GM18951 (cell line): ENCODE results near the gene TACR1.
"Not testable (repeated sequence)": the region's sequence is repeated elsewhere in the genome, so short reads cannot be mapped to it uniquely, and the experiment has no call there.

Source experiments
- POLR2A ChIP-seq: IDR thresholded peaks from 4 replicates; pipeline ENCODE4 v1.6.1; 2011; ENCODE audit warnings: mild to moderate bottlenecking; ENCODE audit not compliant: insufficient read length, insufficient read depth; ENCODE audit errors: extremely low read depth
- in situ Hi-C: fragments of 300-500 bp; cut with MboI; formaldehyde crosslinking; loops from one replicate; pipeline ENCODE4 v1.12.0; 2022; ENCODE audit warnings: low sequenced_read_pairs, mixed read lengths, inconsistent platforms; ENCODE audit not compliant: unreplicated experiment

TACR1 gene

DNA sequence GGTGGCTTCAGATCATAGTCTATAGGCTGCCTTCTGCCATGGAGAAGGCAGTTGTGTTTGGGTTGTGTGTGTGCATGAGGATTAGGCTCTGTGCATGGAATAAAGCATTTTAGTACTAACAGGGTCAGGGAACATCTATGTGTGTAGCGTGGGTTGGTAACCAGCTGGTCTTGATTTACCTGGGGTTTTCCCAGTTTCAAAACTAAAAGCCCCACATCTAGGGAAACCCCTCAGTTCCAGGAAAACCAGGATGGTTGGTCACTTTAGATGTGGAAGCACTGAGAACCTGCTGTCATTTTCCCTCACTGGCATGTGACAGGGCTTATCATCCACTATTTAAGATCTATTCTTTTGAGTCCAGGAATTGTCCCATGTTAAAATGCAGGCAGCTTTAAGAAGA, 124.6 kb downstream of the TACR1 start:
- in situ Hi-C loops = no loop called here
- no peak for TF ChIP-seq POLR2A

DNA sequence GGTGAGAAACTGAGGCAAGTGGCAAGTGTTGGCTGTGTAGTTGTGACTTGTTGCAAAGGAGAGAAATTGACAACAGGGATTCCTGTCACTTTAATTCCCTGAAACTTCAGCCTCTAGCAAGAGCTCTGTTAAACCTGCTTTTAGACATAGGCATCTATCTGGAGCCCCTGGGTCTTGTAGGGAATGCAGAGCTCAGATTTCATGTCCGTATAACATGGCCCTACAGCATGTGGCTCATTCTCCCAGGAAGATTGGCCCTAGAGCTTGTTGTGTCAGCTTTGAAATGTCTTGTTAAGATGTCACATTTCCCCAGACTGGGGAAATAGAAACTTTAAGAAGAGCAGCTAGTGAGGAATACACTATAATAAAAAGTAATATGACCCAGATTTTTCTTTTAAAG, 125.1 kb downstream of the TACR1 start:
- in situ Hi-C loops = no loop called here

GRCh38 chr2:75071766-75072165, 127.6 kb downstream of the TACR1 start:
- in situ Hi-C loops = no loop called here
- no peak for TF ChIP-seq POLR2A

More for the DNA sequence above, 125.1 kb downstream of the TACR1 start:
- TF ChIP-seq POLR2A = no peak

GRCh38 chr2:75068546-75068945, 130.8 kb downstream of the TACR1 start:
- in situ Hi-C loops = loop anchor here (10.0 kb wide), 1 partner anchor 546 kb away; no protein-coding TSS in a partner anchor
- no peak for TF ChIP-seq POLR2A

DNA sequence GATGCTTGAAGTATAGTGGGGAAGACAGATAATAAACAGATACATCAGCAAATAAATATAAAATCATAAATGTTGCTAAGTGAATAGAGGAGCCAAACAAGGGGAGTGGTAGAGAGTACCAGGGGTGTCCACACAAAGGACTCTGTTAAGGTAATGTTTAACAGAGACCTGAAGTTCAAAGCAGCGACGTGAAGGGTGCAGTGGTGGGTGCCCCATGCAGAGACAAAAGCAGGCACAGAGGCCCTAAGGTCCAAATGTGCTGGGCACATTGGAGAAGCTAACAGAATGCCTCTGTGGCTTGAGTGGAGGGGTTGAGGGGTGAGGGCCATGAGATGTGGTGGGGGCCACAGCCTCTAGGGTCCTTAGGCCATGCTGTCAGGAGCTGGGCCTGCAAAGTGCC, 131.8 kb downstream of the TACR1 start:
- no peak for TF ChIP-seq POLR2A
- in situ Hi-C loops = loop anchor here (10.0 kb wide), 1 partner anchor 547 kb away; no protein-coding TSS in a partner anchor

- in situ Hi-C loops = loop anchor here (10.0 kb wide), 1 partner anchor 548 kb away; no protein-coding TSS in a partner anchor
- no peak for TF ChIP-seq POLR2A
Measured at GRCh38 chr2:75066121-75066902, 133.0 kb downstream of the TACR1 start.

DNA sequence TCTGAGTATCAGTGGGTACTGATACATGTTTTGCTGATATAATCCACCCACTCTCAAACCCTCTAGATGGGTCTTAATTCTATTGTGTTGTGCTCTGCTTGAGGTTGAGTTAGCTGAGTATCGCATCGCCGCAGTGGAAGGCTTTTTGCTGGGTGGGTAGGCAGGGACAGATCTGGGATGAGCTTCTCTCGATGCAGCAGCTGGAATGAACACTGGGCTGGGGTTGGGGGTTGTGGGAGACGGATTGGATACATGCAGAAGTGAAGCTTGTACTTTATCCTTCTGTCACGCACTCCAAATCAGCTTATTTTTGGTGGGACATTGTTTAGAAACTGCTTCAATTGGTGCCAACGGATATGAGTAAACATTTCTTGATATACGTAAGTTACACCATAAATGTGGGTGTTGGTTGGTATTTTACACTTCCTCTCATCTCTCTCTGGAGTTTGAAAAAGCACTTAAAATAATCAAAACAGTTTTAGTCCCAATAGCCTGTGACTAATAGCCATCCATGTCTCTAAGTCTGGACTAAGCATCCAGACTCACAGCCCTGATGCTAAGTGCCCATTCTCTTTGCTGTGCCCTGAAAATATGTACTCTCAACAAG, 133.8 kb downstream of the TACR1 start:
- TF ChIP-seq POLR2A = no peak
- in situ Hi-C loops = loop anchor here (10.0 kb wide), 1 partner anchor 549 kb away; no protein-coding TSS in a partner anchor

DNA sequence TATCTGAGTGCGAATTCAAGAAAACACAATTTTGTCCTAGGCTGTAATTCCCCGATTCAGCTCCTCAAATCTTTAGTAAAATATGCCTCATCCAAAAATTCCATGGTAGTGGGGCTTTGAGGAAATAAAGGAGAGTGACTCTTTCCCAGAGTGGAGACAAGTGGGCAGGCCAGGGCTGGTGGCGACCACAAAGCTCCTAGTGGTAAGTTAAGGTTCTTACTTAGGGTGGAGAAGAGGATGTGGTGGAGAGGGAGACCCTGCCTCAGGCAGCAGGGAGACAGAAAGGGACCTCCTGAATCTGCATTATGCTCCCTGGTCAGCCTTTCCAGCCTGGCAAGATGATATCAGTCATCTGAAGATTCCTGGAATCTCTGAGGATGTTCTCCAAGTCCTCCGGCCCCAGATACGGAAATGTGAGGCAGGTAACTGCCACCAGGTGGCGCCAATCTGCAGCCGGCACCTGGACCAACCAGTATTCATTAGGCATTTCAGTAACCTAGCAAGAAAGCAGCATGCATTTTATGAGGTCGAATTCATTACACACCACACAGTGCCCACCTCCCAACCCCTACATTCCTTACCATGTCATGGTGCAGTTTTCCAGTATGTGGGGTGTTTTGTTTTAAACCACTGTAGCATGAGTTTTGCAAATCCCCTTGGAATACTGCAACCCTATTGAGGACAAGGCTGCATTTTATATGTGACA, 134.5 kb downstream of the TACR1 start:
- TF ChIP-seq POLR2A = no peak
- in situ Hi-C loops = loop anchor here (10.0 kb wide), 1 partner anchor 550 kb away; no protein-coding TSS in a partner anchor

DNA sequence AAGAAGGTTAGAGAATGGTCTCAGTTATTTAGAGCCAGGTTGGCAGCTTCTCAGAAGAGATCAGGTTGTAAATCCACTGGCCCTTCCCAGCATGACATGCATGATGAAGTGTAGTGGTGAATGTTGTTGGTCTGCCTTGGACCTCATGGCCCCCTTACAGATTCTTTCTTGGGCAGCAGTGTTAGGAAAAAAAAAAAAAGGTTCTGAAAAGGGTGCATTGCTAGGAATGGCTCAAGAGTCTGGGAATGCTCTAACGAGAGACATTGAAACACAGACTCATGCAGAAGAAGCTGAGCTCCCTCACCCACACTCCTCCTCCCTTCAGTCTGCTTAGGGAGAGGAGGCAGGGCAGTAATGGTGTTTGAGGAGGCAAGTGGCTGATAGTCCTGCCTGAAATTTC, 135.4 kb downstream of the TACR1 start:
- in situ Hi-C loops = loop anchor here (10.0 kb wide), 1 partner anchor 551 kb away; no protein-coding TSS in a partner anchor
- TF ChIP-seq POLR2A = no peak

- in situ Hi-C loops = no loop called here
- TF ChIP-seq POLR2A = no peak
Measured at GRCh38 chr2:75058427-75058826, 140.9 kb downstream of the TACR1 start.

GRCh38 chr2:75057150-75057549, 142.2 kb downstream of the TACR1 start:
- in situ Hi-C loops = not testable (repeated sequence)

DNA sequence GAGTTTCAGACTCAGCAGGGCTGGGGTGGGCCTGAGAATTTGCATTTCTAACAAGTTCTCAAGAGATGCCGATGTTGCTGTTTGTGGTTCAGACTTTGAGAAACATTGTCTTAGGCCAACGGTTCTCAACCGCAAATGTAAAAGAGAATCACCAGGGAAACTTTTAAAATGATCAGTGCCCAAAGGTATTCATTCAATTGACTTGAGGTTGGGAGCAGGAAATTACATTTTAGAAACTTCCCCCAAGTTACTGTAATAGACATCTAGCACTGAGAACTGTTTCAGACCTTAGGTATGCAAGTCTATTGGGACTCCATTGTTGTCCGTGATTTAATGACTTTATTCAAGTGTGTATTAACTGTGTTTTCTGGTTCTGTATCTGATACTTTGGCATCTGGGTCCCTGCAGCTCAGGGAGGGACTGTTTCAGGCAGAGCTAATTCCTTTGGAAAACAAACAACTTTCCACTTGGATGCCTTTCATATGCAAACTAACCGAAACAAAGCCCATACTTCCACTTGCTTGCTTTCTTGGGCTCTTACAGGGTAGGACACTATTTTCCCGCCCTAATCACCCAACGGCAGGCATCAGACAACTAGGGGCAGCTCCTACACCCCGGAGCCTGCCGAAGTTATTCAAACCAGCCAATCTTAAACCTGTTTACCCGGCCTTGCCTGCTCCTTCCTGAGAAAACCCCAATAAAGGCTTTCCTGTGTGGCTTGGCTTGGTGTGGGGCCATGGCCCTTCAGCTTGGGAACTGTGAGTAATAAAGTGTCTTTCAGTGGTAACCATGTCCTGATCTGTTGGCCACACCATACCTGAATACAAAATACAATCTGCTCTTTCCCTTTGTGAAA, 143.3 kb downstream of the TACR1 start:
- no peak for TF ChIP-seq POLR2A
- in situ Hi-C loops = no loop called here
